Activated gamma-delta T cell treated with Interleukin-2 at 50 U/mL for 16 hours (primary cell): ENCODE results near the gene CTNNA1.
"Not testable (repeated sequence)": the region's sequence is repeated elsewhere in the genome, so short reads cannot be mapped to it uniquely, and the experiment has no call there.

Experiments used
- DNase-seq: peaks from one replicate; pipeline ENCODE4 v3.0.0-alpha.2; 2020

Gene CTNNA1

GRCh38 chr5:138910546-138911185, 157.4 kb downstream of the CTNNA1 start:
- no peak for DNase-seq

- DNase-seq = no peak
These were observed 158.2 kb downstream of the CTNNA1 start for GRCh38 chr5:138911441-138911840.

- no peak for DNase-seq
These were observed 158.9 kb downstream of the CTNNA1 start for GRCh38 chr5:138912093-138912492.

DNA sequence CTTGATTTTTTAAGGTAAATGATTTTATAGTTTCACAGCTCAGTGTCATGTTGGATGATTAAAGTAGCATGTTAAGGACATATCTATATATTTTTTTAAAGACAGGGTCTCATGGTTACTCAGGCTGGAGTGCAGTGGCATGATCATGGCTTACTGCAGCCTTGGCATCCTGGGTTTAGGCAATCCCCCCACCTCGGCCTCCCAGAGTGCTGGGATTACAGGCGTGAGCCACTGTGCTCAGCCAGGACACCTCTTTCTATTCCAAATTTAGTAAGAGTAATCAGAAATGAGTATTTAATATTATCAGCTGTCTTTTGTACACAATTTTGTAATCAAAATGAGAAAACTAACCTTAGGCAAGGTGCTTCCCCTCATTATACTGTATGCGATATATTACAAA, 160.5 kb downstream of the CTNNA1 start:
- no peak for DNase-seq

DNA sequence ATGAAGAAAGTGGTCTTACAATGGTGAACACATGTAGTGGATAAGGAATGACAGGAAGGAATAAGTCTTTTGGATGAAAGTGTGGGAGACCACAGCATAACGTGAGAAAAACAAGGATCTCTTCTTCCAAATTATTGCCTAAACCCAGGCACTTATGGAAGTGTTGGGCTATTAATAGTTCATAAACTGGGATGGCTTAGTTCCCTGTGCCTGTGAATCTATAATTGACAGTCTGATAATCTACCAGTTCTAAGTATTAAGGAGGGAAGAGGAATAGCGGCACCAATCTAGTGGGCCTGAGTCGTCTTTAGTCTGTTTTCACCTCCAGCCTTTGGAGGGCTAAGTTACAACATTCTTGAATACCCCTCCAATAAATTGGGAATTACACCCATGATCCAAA, 161.1 kb downstream of the CTNNA1 start:
- no peak for DNase-seq

GRCh38 chr5:138918686-138919085, 165.5 kb downstream of the CTNNA1 start:
- DNase-seq = no peak

- DNase-seq = no peak
These were observed 167.0 kb downstream of the CTNNA1 start for GRCh38 chr5:138920181-138920580.

- not testable (repeated sequence) for DNase-seq
These were observed 168.1 kb downstream of the CTNNA1 start for GRCh38 chr5:138921362-138921761.

GRCh38 chr5:138922494-138922893, 169.3 kb downstream of the CTNNA1 start:
- no peak for DNase-seq

GRCh38 chr5:138925090-138925635, 171.9 kb downstream of the CTNNA1 start:
- DNase-seq = no peak

- no peak for DNase-seq
These were observed 173.0 kb downstream of the CTNNA1 start for GRCh38 chr5:138926257-138926656.

- DNase-seq = no peak
These were observed 173.6 kb downstream of the CTNNA1 start for GRCh38 chr5:138926688-138927448.

- no peak for DNase-seq
These were observed 174.3 kb downstream of the CTNNA1 start for GRCh38 chr5:138927544-138927943.

DNA sequence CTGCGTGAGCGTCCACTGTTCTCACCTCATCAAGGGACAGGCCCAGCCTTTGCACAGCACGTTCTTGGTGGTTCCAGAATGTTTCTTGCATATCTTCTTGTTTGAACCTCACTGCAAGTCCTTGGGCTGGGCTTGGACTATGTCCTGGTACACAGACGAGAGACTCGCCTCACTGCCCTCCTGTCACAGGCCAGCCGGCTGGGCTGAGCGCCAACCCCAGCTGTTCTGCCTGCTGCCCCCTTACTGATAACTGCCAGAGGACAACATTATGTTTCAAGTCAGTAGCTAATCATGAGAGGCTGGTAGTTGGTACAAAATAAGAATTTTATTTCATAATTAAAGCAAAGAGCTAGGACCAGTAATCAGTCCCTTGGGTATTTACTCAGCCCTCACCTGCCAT, 174.8 kb downstream of the CTNNA1 start:
- no peak for DNase-seq

DNA sequence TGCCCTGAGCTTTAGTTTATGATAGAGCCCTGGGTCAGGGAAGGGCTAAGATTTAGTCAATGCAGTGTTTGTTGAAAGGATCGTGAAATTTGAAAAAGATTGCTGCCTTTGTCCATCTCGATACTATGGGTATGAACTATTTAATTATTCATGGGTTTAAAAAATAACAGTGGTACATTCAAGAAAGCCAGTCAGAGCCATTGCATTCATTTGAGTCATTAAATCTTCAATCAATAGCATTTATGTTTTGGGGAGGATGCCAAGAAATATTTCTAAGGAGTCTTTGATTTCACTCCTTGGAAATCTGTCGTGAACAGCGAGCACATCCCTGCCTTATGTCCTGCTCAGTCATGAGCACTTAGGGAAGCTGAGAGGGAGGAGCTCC, 176.3 kb downstream of the CTNNA1 start:
- DNase-seq = no peak

GRCh38 chr5:138930371-138931097, 177.3 kb downstream of the CTNNA1 start:
- DNase-seq = no peak

- DNase-seq = no peak
These were observed 179.1 kb downstream of the CTNNA1 start for GRCh38 chr5:138932171-138932810.

GRCh38 chr5:138933522-138934290, 180.5 kb downstream of the CTNNA1 start:
- DNase-seq = no peak

DNA sequence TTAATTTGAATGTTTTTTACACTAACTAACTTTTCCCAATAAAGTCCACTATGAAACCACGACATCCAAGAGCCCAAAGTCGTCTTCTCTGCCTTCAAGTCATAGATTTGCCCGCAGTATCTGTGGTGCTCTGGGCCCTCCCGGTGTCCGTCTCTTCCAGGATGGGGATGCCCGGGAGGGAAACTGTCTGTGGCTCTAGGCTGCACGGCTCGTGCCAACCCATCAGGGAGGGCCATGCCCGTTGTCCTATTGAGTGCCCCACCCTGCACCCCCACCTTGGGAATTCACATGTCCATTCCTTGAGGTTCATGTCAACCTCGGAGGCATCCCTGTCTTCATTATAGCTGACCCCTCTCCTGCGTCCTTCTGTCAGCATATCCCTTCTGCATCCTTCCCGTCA, 181.7 kb downstream of the CTNNA1 start:
- DNase-seq = no peak

- DNase-seq = no peak
These were observed 182.2 kb downstream of the CTNNA1 start for GRCh38 chr5:138935466-138935865.

DNA sequence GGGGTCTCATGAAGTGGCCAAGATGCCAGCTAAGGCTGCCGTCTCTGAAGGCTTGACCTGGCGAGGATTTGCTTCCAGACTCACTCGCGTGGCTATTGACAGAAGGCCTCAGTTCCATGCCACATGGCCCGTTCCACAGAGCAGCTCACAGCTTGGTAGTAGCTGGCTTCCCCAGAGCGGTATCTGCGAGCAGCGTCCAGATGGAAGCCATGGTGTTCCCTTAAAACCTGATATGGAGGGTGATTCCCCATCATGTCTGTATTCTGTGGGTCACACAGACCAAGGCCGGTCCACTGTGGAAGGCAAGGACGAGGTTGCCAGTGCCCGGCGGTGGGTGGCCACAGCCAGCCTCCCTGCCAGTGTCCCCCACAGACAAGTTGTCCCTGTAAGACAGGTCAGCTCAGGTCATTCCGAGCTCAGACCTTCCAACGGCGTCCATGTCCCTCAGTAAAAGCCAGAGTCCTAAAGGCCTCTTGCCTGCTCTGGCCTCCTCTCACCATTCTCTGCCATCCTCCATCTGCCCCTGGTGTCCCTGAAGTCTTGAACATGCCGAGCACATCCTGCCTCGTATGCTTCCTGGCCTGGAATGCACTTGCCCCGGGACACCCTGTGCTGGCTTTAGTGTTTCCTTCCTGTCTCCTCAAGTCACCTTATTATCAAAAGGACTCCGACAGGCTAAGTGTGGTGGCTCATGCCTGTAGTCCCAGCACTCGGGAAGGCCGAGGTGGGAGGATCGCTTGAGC, 183.2 kb downstream of the CTNNA1 start:
- DNase-seq = no peak

DNA sequence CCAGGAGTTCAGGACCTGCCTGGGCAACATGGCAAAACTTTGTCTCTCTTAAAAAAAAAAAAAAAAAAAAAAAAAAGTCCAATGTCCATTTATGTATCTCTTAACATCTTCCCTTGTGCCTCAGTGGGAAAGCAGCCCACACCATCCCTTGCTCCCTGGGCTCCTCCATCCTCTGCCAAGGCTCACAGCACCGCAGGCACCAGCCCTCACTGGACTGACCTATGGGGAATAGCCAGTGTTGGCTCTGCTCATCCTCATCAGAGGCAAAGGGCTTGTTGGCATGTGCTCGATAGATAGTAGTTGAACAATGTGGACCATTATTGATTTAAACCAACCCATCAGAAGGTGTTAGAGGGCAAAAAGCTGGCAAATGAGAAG, 183.7 kb downstream of the CTNNA1 start:
- DNase-seq = no peak
